Common myeloid progenitor, CD34-positive (primary cell): ENCODE results near the gene APPL2.

Source experiments
- CTCF ChIA-PET: fragments of 350-600 bp; sonication (Branson Sonifier 250); formaldehyde crosslinking; loops from one replicate; lab custom pipeline; 2021; ENCODE audit warnings: antibody characterized with exemption; lab: Charles Lee
- POLR2A ChIA-PET: fragments of 350-600 bp; sonication (Branson Sonifier 250); formaldehyde crosslinking; loops from one replicate; lab custom pipeline; 2021; ENCODE audit warnings: antibody characterized with exemption; lab: Charles Lee
- DNase-seq, 3 donors: peaks; one replicate each; pipeline versions ENCODE4 v3.0.0 to v3.0.0-alpha.2; 2013
- H3K27ac ChIP-seq, 2 experiments: 1 replicate in 1 of 2; 2 replicates in 1 of 2; pipeline ENCODE4 v1.7.0; 2013; ENCODE audit warnings: inconsistent platforms in 2 of 2, low read length in 2 of 2, mild to moderate bottlenecking in 2 of 2, low read depth in 1 of 2, moderate library complexity in 1 of 2; ENCODE audit not compliant: severe bottlenecking in 2 of 2, insufficient read depth in 1 of 2, poor library complexity in 1 of 2
- H3K27me3 ChIP-seq, 5 experiments: replicated peaks in 2 of 5; 1 replicate in 3 of 5; 2 replicates in 2 of 5; pipeline versions ENCODE4 v1.6.1 to v1.7.0; 2013; ENCODE audit warnings: low read length in 4 of 5, mild to moderate bottlenecking in 2 of 5, moderate library complexity in 2 of 5, inconsistent platforms in 1 of 5; ENCODE audit not compliant: insufficient read depth in 5 of 5, control insufficient read depth in 4 of 5
- H3K36me3 ChIP-seq, 4 experiments: 1 replicate in 2 of 4; 2 replicates in 2 of 4; pipeline versions ENCODE4 v1.6.1 to v1.7.0; 2013; ENCODE audit warnings: low read length in 3 of 4, control low read depth in 1 of 4, mild to moderate bottlenecking in 1 of 4; ENCODE audit not compliant: control insufficient read depth in 4 of 4, insufficient read depth in 4 of 4
- H3K4me1 ChIP-seq, 4 experiments: 1 replicate in 3 of 4; 2 replicates in 1 of 4; pipeline versions ENCODE4 v1.6.1 to v1.7.1; 2013; ENCODE audit warnings: low read length in 3 of 4, mild to moderate bottlenecking in 3 of 4, control low read depth in 1 of 4, inconsistent platforms in 1 of 4, moderate library complexity in 1 of 4; ENCODE audit not compliant: control insufficient read depth in 4 of 4, insufficient read depth in 4 of 4; ENCODE audit errors: control extremely low read depth in 1 of 4
- H3K4me3 ChIP-seq, 7 experiments: 1 replicate in 4 of 7; 2 replicates in 3 of 7; pipeline versions ENCODE4 v1.5.1 to v1.7.0; 2013; ENCODE audit warnings: mild to moderate bottlenecking in 7 of 7, low read length in 6 of 7, moderate library complexity in 6 of 7, inconsistent platforms in 2 of 7, low read depth in 2 of 7, control low read depth in 1 of 7; ENCODE audit not compliant: insufficient read depth in 4 of 7, control insufficient read depth in 1 of 7; ENCODE audit errors: extremely low read depth in 1 of 7
- H3K9me3 ChIP-seq, 5 experiments: 1 replicate in 4 of 5; 2 replicates in 1 of 5; pipeline versions ENCODE4 v1.6.1 to v1.7.1; 2013; ENCODE audit warnings: low read length in 4 of 5, mild to moderate bottlenecking in 2 of 5, inconsistent platforms in 1 of 5, low read depth in 1 of 5, moderate library complexity in 1 of 5; ENCODE audit not compliant: control insufficient read depth in 4 of 5, insufficient read depth in 2 of 5; ENCODE audit errors: control extremely low read depth in 1 of 5
- WGBS: methylation state at CpG from one replicate; pipeline ENCODE4 v1.1.5; 2013; ENCODE audit not compliant: insufficient coverage; 5-methylcytosine and 5-hydroxymethylcytosine counted together

APPL2 gene

DNA sequence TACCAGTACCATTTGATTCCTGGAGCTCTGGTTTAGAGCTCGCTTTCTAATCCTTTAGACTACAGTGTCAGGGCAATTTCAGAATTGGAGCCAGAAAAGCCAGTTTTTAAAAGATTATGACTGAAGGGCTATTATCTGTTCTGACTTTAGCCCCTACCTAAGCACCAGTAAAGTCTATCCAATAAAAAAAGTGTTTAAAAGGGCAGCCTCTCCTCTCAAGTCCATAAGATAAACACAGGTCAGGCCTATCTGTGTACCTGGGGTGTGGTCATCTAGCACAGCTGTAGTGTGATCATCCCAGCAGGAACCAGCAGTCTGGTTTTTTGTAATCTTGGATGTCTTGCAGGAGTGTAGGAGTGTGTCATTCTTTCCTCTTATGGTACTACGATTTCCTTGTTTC is 6.6 kb downstream of the APPL2 start:
- DNase-seq = no peak
- ChIA-PET POLR2A (interaction anchor here (0.6 kb wide), 1 partner anchor 154 kb away, joined by 3 read pairs; no protein-coding TSS in a partner anchor), CTCF (no interaction called here)
- Histone ChIP-seq H3K4me3 (no peak overlapping the region), H3K4me1 (peaks cover 10 to 56% (median 44%) of the 10 kb centered on the region in 4 experiments), H3K36me3 (peaks cover 0 to 17% (median 6%) of the 10 kb centered on the region in 4 experiments), H3K9me3 (no peaks in the 10 kb centered on the region), H3K27ac (no peak overlapping the region), H3K27me3 (no peaks in the 10 kb centered on the region)
- 100% methylated on average over 1 of the region's 2 CpGs for WGBS

GRCh38 chr12:105228966-105229365 is 7.0 kb downstream of the APPL2 start:
- DNase-seq = no peak
- ChIA-PET POLR2A (interaction anchor here (0.6 kb wide), 1 partner anchor 155 kb away, joined by 3 read pairs; no protein-coding TSS in a partner anchor), CTCF (no interaction called here)
- Histone ChIP-seq H3K27me3 (no peaks in the 10 kb centered on the region), H3K4me1 (peaks cover 6 to 56% (median 44%) of the 10 kb centered on the region in 4 experiments), H3K4me3 (no peak overlapping the region), H3K36me3 (peaks cover 0 to 17% (median 8%) of the 10 kb centered on the region in 4 experiments), H3K27ac (no peak overlapping the region), H3K9me3 (no peaks in the 10 kb centered on the region)
- 100% methylated on average over 8 of the region's 8 CpGs for WGBS

- ChIA-PET POLR2A (no interaction called here), CTCF (no interaction called here)
- Histone ChIP-seq H3K36me3 (peaks cover 0 to 20% (median 9%) of the 10 kb centered on the region in 4 experiments), H3K27ac (peak overlapping the region in 1 of 2 experiments; percentile 29), H3K27me3 (no peaks in the 10 kb centered on the region), H3K4me1 (peaks cover 6 to 56% (median 44%) of the 10 kb centered on the region in 4 experiments), H3K4me3 (no peak overlapping the region), H3K9me3 (no peaks in the 10 kb centered on the region)
- 50% methylated on average over 1 of the region's 1 CpG for WGBS
- DNase-seq = peak in 2 of 3 donors; percentile 29 to 47
Observed at GRCh38 chr12:105228494-105228893, 7.5 kb downstream of the APPL2 start.

GRCh38 chr12:105227879-105228278 is 8.1 kb downstream of the APPL2 start:
- H3K27me3 ChIP-seq = no peaks in the 10 kb centered on the region
- H3K9me3 ChIP-seq = no peaks in the 10 kb centered on the region
- CTCF ChIA-PET = interaction anchor here (1.6 kb wide), 1 partner anchor 22 kb away, joined by 3 read pairs; no protein-coding TSS in a partner anchor
- H3K27ac ChIP-seq = no peak overlapping the region
- H3K4me3 ChIP-seq = no peak overlapping the region
- POLR2A ChIA-PET = no interaction called here
- DNase-seq = no peak
- 86% methylated on average over 1 of the region's 3 CpGs for WGBS
- H3K4me1 ChIP-seq = peaks cover 8 to 56% (median 45%) of the 10 kb centered on the region in 4 experiments
- H3K36me3 ChIP-seq = peaks cover 0 to 26% (median 9%) of the 10 kb centered on the region in 4 experiments

GRCh38 chr12:105226219-105226618 is 9.8 kb downstream of the APPL2 start:
- ChIA-PET CTCF (interaction anchor here (0.7 to 1.6 kb wide), 4 partner anchors 9 to 20 kb away, joined by 3 to 6 read pairs (median 3); partner anchors contain the start of gene APPL2), POLR2A (interaction anchor here (1.4 kb wide), 1 partner anchor 10 kb away, joined by 12 read pairs; the partner anchor contains the start of gene APPL2)
- peak overlapping the region in 3 of 7 experiments; percentile 42 to 61 (median 52) for H3K4me3 ChIP-seq
- peaks cover 8 to 56% (median 43%) of the 10 kb centered on the region in 4 experiments for H3K4me1 ChIP-seq
- WGBS = 0% methylated on average over 7 of the region's 8 CpGs
- no peaks in the 10 kb centered on the region for H3K27me3 ChIP-seq
- DNase-seq = peak; percentile 49 to 91 (median 84)
- H3K9me3 ChIP-seq = no peaks in the 10 kb centered on the region
- peak overlapping the region; percentile 16 to 29 for H3K27ac ChIP-seq
- H3K36me3 ChIP-seq = peaks cover 0 to 28% (median 13%) of the 10 kb centered on the region in 4 experiments

- Histone ChIP-seq H3K36me3 (peaks cover 0 to 34% (median 15%) of the 10 kb centered on the region in 4 experiments), H3K27me3 (no peaks in the 10 kb centered on the region), H3K4me3 (peak overlapping the region in 2 of 7 experiments; percentile 29 to 31), H3K9me3 (no peaks in the 10 kb centered on the region), H3K4me1 (peaks cover 8 to 56% (median 43%) of the 10 kb centered on the region in 4 experiments), H3K27ac (peak overlapping the region in 1 of 2 experiments; percentile 11)
- ChIA-PET CTCF (interaction anchor here (0.7 to 1.6 kb wide), 3 partner anchors 10 to 21 kb away, joined by 3 to 6 read pairs (median 3); partner anchors contain the start of gene APPL2), POLR2A (interaction anchor here (0.6 to 1.4 kb wide), 3 partner anchors 10 to 611 kb away, joined by 3 to 12 read pairs (median 6); partner anchors contain the start of gene APPL2)
- peak in 2 of 3 donors; percentile 31 to 48 for DNase-seq
- WGBS = no CpG with 5 or more reads among the region's 5 CpGs
Observed at GRCh38 chr12:105225505-105226015, 10.4 kb downstream of the APPL2 start.

GRCh38 chr12:105224399-105224798 is 11.6 kb downstream of the APPL2 start:
- Histone ChIP-seq H3K27ac (no peak overlapping the region), H3K4me3 (no peak overlapping the region), H3K9me3 (no peaks in the 10 kb centered on the region), H3K36me3 (peaks cover 6 to 35% (median 17%) of the 10 kb centered on the region in 4 experiments), H3K4me1 (peaks cover 8 to 56% (median 43%) of the 10 kb centered on the region in 4 experiments), H3K27me3 (no peaks in the 10 kb centered on the region)
- no peak for DNase-seq
- CTCF ChIA-PET = interaction anchor here (1.1 to 2.9 kb wide), 4 partner anchors 10 to 22 kb away, joined by 3 to 15 read pairs (median 4); partner anchors contain the start of gene APPL2
- 96% methylated on average over 3 of the region's 4 CpGs for WGBS
- POLR2A ChIA-PET = interaction anchor here (1.0 kb wide), 1 partner anchor 12 kb away, joined by 3 read pairs; no protein-coding TSS in a partner anchor
